DMS79 treated with DMSO at 0.1 percent for 48 hours (cell line): Measurements from ENCODE around the gene SAAL1.
A peak's percentile ranks its signal among the peaks of the same experiment; 100 is the strongest.
"Not testable (repeated sequence)": the region's sequence is repeated elsewhere in the genome, so short reads cannot be mapped to it uniquely, and the experiment has no call there.

Experiments used
- DNase-seq: peaks from one replicate; lab custom pipeline; 2025; lab: John Stamatoyannopoulos, UW

Gene SAAL1

GRCh38 chr11:18105802-18106574 lies at the start of gene SAAL1:
TSS of gene SAAL1 (minus strand) at chr11:18106082. CDS start at chr11:18106041, 41 bp downstream.
- DNase-seq = peak; percentile 65

DNA sequence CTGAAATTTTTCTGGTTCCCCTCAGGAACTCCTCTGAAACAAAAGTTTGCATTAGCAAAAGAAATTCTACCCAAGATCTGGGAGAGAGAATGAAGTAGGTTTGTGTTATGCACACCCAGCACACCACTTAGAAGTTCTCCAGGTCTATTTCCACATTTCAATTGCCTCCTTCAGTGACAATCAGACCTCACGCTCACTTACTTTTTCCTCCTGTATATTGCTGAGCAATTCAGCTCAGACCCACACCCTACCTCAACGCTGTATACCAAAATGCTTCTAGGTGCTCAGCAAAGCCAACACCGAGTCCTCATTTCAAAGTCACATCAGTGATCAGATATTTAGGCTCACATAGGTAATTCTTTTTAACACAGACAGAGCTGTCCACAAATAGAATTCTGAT lies 45.7 kb upstream of the SAAL1 start:
- DNase-seq = no peak

DNA sequence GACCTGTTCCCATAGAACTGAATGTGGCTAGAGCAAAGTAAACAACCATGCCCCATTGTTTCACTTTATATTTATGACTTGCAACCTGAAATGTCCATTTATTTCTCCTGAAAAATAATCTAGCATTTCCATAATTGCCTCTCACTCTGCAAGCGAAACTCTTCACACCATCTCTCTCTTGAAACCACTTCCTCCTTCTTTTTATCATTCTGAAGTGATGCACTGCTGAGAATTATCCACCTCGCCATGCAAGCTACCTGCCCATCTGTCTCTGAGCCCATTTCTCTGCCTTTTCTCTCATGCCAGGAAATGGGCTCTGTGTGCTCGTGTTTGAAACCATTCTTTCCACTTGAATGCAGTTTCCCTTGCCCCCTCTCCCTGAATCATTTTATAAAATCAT lies 40.0 kb upstream of the SAAL1 start:
- no peak for DNase-seq

DNA sequence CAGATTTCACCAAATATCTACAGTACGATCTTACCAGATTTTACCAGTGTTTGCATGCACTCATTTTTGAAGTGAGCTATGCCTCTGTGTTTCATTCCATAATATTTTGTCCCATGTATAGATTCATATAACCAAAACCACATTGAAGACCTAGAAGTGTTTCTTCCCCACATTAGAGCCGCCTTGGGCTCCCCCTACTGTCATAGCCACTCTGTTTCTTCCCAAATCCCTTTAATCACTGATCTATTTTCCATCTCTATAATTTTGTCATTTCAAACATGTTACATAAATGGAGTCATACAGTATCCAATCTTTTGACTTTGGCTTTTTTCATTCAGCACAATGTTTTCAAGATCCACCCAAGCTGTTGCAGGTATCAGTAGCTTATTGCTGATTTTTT lies 39.1 kb upstream of the SAAL1 start:
- DNase-seq = no peak

DNA sequence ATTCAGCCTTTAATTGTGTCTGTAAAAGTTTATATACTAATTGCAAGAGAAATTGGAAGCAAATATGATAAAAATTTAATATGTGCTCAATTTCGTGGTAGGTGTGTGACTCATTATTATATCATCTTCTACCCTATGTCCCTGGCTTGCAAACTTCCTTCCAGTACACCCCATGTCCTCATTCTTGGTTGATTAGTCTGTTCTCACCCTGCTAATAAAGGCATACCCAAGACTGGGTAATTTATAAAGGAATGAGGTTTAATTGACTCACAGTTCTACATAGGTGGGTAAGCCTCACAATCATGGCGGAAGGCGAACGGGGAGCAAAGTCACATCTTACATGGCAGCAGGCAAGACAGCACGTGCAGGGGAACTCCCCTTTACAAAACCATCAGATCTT lies 38.4 kb upstream of the SAAL1 start:
- DNase-seq = no peak

- no peak for DNase-seq
These were observed 34.3 kb upstream of the SAAL1 start for GRCh38 chr11:18140145-18140544.

- no peak for DNase-seq
These were observed 31.4 kb upstream of the SAAL1 start for GRCh38 chr11:18137186-18137800.

- no peak for DNase-seq
These were observed 29.4 kb upstream of the SAAL1 start for GRCh38 chr11:18135308-18135707.

GRCh38 chr11:18132341-18132740 lies 26.5 kb upstream of the SAAL1 start, which contains the start of gene MRGPRX3:
TSS of gene MRGPRX3 (plus strand) at chr11:18132571. CDS start at chr11:18137203, 4,632 bp downstream.
- DNase-seq = no peak

DNA sequence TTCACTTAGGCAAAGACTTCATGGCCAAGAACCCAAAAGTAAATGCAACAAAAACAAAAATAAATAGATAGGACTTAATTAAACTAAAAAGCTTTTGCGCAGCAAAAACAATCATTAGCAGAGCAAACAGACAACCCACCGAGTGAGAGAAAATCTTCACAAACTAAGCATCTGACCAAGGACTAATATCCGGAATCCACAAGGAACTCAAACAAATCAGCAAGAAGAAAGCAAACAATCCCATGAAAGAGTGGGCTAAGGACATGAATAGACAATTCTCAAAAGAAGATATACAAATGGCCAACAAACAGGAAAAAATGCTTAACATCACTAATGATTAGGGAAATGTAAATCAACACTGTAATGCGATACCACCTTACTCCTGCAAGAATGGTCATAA lies 25.2 kb upstream of the SAAL1 start:
- not testable (repeated sequence) for DNase-seq

DNA sequence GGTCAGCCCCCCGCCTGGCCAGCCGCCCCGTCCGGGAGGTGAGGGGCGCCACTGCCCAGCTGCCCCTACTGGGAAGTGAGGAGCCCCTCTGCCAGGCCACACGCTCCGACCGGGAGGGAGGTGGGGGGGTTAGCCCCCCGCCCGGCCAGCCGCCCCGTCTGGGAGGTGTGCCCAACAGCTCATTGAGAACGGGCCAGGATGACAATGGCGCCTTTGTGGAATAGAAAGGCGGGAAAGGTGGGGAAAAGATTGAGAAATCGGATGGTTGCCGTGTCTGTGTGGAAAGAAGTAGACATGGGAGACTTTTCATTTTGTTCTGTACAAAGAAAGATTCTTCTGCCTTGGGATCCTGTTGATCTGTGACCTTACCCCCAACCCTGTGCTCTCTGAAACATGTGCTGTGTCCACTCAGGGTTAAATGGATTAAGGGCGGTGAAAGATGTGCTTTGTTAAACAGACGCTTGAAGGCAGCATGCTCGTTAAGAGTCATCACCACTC lies 15.5 kb upstream of the SAAL1 start:
- DNase-seq = not testable (repeated sequence)

GRCh38 chr11:18115360-18116127 lies 9.7 kb upstream of the SAAL1 start:
- DNase-seq = peak; percentile 79

- no peak for DNase-seq
These were observed 5.1 kb upstream of the SAAL1 start for GRCh38 chr11:18111005-18111404.

DNA sequence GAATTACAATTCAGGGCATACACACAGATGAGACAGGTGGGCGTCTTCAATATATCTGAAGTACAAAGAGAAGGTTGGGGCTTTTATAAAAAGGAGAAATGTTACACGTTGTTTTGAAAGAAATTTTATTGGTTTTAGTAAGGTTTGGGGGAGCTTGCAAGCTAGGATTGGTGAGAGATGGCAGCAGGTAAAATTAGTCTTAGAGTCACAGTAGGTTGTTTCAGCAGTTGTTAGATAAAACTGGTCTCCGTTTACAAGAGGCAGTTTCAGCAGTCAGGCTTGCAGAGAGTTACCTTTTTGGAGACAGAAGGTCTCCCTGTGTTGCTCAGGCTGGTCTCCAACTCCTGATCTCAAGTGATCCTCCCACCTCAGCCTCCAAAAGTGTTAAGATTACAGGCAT lies 2.4 kb upstream of the SAAL1 start:
- DNase-seq = no peak

GRCh38 chr11:18106688-18107087 lies 806 bp upstream of the SAAL1 start:
- DNase-seq = no peak

DNA sequence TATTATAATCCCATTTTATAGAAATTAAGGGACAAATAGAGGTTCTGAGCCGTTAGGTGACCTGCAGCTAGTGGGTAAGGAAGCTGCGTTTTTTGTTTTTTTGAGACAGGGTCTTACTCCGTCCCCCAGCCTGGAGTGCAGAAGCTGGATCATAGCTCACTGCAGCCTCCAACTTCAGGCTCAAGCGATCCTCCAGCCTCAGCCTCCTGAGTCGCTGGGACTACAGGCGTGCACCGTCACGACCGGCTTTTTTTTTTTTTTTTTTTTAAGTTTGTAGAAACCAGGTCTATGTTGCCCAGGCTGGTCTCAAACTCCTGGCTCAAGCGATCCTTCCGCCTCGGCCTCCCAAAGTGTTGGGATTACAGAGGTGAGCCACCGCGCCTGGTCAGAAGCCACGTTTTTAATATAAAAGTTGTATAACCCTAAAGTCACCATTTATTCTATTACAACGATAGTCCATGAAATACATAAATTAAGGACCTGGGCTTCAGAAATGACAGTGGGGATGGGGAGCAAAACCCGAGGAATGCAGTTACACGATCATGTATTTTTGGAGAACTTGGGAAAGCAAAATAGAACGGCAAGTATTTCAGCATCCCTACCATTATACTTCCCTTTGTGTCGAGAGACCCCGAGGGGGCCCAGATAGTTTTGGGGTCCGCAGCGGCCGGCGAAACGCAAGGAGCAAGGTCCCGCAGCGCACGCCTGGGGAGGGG lies 638 bp downstream of the SAAL1 start:
- no peak for DNase-seq

GRCh38 chr11:18100926-18101656 lies 4.8 kb downstream of the SAAL1 start:
- DNase-seq = no peak

DNA sequence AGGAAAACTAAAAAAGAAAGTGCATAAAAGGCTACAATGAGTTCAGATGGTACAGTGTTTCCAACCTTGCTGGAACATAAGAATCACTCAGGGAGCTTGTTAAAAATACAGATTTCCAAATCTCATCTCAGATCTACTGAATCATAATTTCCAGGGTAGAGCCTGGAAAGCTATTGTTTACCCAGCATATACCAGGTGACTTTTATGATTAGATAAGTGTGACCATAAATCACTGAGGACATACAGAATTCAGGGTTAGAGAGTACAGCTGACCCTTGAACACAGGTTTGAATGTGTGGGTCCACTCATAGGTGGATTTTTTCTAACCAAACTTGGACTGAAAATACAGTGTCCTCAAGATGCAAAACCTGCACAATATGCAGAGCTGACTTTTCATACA lies 11.9 kb downstream of the SAAL1 start:
- DNase-seq = no peak

- DNase-seq = no peak
These were observed 14.2 kb downstream of the SAAL1 start for GRCh38 chr11:18091731-18092130.

DNA sequence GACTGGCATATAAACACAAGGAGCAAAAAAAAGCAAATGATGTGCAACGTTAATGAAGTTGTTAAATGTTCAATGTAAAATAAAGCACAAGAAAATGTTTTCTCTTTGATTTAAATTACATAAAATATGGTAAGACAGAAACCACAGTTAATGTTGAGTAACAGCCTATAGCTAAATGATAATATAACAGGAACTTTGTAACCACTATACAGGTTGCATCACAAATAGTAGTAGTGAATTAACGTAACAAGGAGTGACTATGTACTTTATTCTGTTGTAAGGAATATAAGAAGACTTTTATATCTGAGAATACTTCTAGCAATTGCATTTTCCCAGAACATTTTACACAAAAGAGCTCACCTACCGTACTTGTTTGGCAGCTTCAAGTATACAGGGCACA lies 16.9 kb downstream of the SAAL1 start:
- DNase-seq = no peak

- no peak for DNase-seq
These were observed 17.5 kb downstream of the SAAL1 start for GRCh38 chr11:18088366-18088765.
